Subcutaneous adipose tissue (tissue), 4 donors: Measurements from ENCODE around the gene PPP1R16B. TPM values are rescaled to one million over a fixed set of nuclear protein-coding genes. Genes with fewer than 3 reads are reported as not detected.

Experiments
- CTCF ChIP-seq: fragments of 450-650 bp; IDR thresholded peaks from one replicate; pipeline ENCODE4 v1.5.1; 2016; ENCODE audit warnings: low read depth, mild to moderate bottlenecking, control low read depth, antibody characterized with exemption, moderate library complexity
- small RNA-seq: library from RNA; depleted of rRNA; stranded (forward); fragments of <200 nt; gene quantifications from one replicate; pipeline ENCODE3, GENCODE V24; 2016
- total RNA-seq, 4 donors: library from RNA; depleted of rRNA; stranded (reverse); fragments of >200 nt; gene quantifications; one replicate each; pipeline ENCODE4 v1.1.0, GENCODE V29; 2016

The PPP1R16B gene
- total RNA-seq, 4 donors from 2014 or later, result 3.1 to 37.3 (median 4.9) TPM

- TF ChIP-seq CTCF, result no peak
Measured at GRCh38 chr20:38962928-38963401, 157.5 kb downstream of the PPP1R16B start.

GRCh38 chr20:38963745-38964144, 158.2 kb downstream of the PPP1R16B start:
- no peak for TF ChIP-seq CTCF

GRCh38 chr20:38965264-38965663, 159.8 kb downstream of the PPP1R16B start:
- TF ChIP-seq CTCF, result no peak

- no peak for TF ChIP-seq CTCF
Measured at GRCh38 chr20:38968090-38968489, 162.6 kb downstream of the PPP1R16B start.

DNA sequence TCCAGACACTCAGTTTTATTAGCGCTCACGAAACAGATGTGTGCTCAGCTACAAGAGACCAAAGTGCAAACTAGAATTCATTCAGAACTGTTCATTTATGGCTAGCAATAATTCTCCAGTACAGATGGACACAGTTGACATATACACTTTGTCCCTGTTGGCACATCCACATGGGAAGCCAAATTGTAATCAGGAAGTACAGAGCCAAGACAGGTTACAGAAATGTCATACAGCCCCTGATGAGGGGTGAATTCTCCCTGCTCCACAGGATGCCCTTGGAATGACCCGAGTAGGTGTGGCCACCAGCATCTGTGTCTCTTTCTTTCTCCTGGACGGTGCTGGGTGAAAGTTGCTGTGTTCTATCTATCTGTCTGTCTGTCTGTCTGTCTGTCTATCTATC, 164.2 kb downstream of the PPP1R16B start:
- TF ChIP-seq CTCF, result no peak

DNA sequence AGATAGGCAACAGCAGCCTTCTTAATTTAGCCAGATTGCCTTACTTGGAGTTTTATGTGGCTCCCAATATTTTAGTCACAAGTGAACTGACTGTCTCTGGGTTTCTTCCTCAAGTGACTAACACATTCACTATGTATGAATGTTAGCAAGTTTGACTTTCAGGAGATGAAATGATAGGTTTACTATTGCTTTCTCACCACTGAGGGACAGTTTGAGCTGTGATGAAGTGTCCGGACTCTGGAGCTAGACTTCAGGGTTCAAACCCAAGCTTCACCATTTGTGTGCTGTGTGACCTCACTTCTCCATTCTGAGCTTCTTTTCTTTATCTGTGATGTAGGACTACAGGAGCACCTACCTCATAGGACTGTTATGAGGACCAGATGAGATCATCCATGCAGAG, 164.8 kb downstream of the PPP1R16B start:
- TF ChIP-seq CTCF, result no peak

Small RNAs within 50 kb of the gene (small RNA-seq; reads per million reads assigned to genes)
- gene AL023803.1, result not detected

Other genes with a start within 250 kb of the PPP1R16B start
- gene ADIG, start 224.5 kb upstream of the PPP1R16B start, total RNA-seq, result not detected
- not detected for gene ARHGAP40, start 203.9 kb upstream of the PPP1R16B start, total RNA-seq
- gene SLC32A1, start 81.2 kb upstream of the PPP1R16B start, total RNA-seq, result not detected
- gene ACTR5, start 57.2 kb upstream of the PPP1R16B start, total RNA-seq, result 1 to 10 TPM; 7.3 to 9.9 (median 8.4) TPM
- gene FAM83D, start 120.7 kb downstream of the PPP1R16B start, total RNA-seq, result 1 to 10 TPM in 2 of 4 donors, under 1 TPM in 2; 0.57 to 1.8 (median 1.1) TPM
- gene DHX35, start 156.6 kb downstream of the PPP1R16B start, total RNA-seq, result 10 to 100 TPM; 10.6 to 14.5 (median 12.5) TPM